Breast epithelium (tissue), 3 donors: Measurements from ENCODE around the gene CTIF.

Experiments used
- POLR2A ChIP-seq: fragments of 450-650 bp; IDR thresholded peaks from one replicate; pipeline ENCODE4 v1.6.1; 2016; ENCODE audit warnings: antibody characterized with exemption, mild to moderate bottlenecking, moderate library complexity
- POLR2AphosphoS5 ChIP-seq, 3 donors: sonication (generic); formaldehyde crosslinking; IDR thresholded peaks; one replicate each; pipeline ENCODE4 v1.6.1; 2017; ENCODE audit warnings: antibody characterized with exemption in 3 of 3
- TF ChIP-seq, protein P1 (sequence below), 3 donors: fragments of 450-650 bp; IDR thresholded peaks; one replicate each; pipeline ENCODE4 v1.5.1; 2016 to 2017; ENCODE audit warnings: antibody characterized with exemption in 3 of 3, mild to moderate bottlenecking in 3 of 3, moderate library complexity in 3 of 3

DNA sequence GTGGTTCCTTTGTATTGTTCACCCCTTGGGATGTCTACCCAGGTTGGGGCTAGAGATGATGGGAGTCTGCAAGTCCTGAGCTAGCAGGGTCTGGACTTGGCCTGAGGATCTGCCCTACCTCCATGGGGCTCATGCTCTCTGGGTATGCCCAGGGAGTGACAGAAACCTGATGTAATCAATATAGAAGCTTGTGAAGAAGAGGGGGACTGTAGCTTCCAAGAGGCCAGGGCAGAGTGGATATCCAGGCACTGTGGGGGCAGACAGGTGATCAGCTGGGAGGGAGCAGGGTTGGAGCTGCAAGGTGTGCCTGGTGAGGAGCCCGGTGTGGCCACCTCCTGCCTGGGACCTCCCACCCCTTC, 164.2 kb downstream of the CTIF start:
- TF ChIP-seq, protein P1, sequence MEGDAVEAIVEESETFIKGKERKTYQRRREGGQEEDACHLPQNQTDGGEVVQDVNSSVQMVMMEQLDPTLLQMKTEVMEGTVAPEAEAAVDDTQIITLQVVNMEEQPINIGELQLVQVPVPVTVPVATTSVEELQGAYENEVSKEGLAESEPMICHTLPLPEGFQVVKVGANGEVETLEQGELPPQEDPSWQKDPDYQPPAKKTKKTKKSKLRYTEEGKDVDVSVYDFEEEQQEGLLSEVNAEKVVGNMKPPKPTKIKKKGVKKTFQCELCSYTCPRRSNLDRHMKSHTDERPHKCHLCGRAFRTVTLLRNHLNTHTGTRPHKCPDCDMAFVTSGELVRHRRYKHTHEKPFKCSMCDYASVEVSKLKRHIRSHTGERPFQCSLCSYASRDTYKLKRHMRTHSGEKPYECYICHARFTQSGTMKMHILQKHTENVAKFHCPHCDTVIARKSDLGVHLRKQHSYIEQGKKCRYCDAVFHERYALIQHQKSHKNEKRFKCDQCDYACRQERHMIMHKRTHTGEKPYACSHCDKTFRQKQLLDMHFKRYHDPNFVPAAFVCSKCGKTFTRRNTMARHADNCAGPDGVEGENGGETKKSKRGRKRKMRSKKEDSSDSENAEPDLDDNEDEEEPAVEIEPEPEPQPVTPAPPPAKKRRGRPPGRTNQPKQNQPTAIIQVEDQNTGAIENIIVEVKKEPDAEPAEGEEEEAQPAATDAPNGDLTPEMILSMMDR (IDR thresholded peaks at IDR 0.05) = no peak
- TF ChIP-seq POLR2A (no peak), POLR2AphosphoS5 (IDR thresholded peaks at IDR 0.05) (no peak)
